Peyer's patch (tissue), 4 donors: ENCODE results near the gene STRADB. TPM values are rescaled to one million over a fixed set of nuclear protein-coding genes. Genes with fewer than 3 reads are reported as not detected.
A peak's percentile ranks its signal among the peaks of the same experiment; 100 is the strongest.

ENCODE experiments used
- DNase-seq, 3 donors: peaks; one replicate each; pipeline ENCODE4 v3.0.0-alpha.2; 2017 to 2019
- H3K27ac ChIP-seq, 4 donors: fragments of 200-600 bp; sonication (generic); one replicate each; pipeline ENCODE4 v1.5.1; 2016 to 2019
- H3K27me3 ChIP-seq, 2 donors: fragments of 200-600 bp; sonication (generic); one replicate each; pipeline ENCODE4 v1.5.1; 2019
- H3K36me3 ChIP-seq, 3 donors: fragments of 200-600 bp; sonication (generic); one replicate each; pipeline ENCODE4 v1.5.1; 2016 to 2019
- H3K4me1 ChIP-seq, 4 donors: fragments of 200-600 bp; sonication (generic); one replicate each; pipeline ENCODE4 v1.5.1; 2016 to 2019
- H3K4me3 ChIP-seq, 4 donors: fragments of 200-600 bp; sonication (generic); 1 replicate in 3 of 4; 2 replicates in 1 of 4; pipeline ENCODE4 v1.5.1; 2016 to 2019; ENCODE audit warnings: mild to moderate bottlenecking in 1 of 4
- H3K9me3 ChIP-seq, 4 donors: fragments of 200-600 bp; sonication (generic); one replicate each; pipeline ENCODE4 v1.5.1; 2016 to 2019; ENCODE audit warnings: mild to moderate bottlenecking in 1 of 4
- CTCF ChIP-seq, 6 experiments: fragments of 450-650 bp in 4 of 6; fragments of 200-600 bp in 2 of 6; sonication (generic) in 1 of 6; IDR thresholded peaks; one replicate each; pipeline ENCODE4 v1.5.1; 2017 to 2019; ENCODE audit warnings: antibody characterized with exemption in 6 of 6, mild to moderate bottlenecking in 3 of 6, moderate library complexity in 1 of 6
- POLR2A ChIP-seq, 2 donors: fragments of 450-650 bp; IDR thresholded peaks; one replicate each; pipeline ENCODE4 v1.5.1; 2017; ENCODE audit warnings: antibody characterized with exemption in 2 of 2, mild to moderate bottlenecking in 2 of 2, moderate library complexity in 2 of 2
- total RNA-seq, 4 donors: library from RNA; depleted of rRNA; stranded (reverse); fragments of >200 nt; gene quantifications; one replicate each; pipeline ENCODE4 v1.1.0, GENCODE V29; 2016

STRADB gene
- 100 to 1,000 TPM in 2 of 4 donors, 10 to 100 TPM in 2; 21.5 to 137 (median 109) TPM for total RNA-seq

- DNase-seq, result peak; percentile 93 to 98 (median 95)
- peak within 1 kb of the TSS; percentile 78 to 95 (median 93) for H3K27ac ChIP-seq
- H3K4me3 ChIP-seq, result peak within 1 kb of the TSS; percentile 57 to 98 (median 84)
- H3K4me1 ChIP-seq, result peaks cover 0 to 43% (median 8%) of the 10 kb centered on the region in 4 donors
- no peaks in the 10 kb centered on the region for H3K9me3 ChIP-seq
- TF ChIP-seq POLR2A (IDR thresholded peaks at IDR 0.05) (peak; percentile 78 to 85), CTCF (IDR thresholded peaks at IDR 0.05) (peak in 5 of 6 experiments; percentile 1 to 53 (median 44))
- H3K36me3 ChIP-seq, result peaks cover 0 to 4% (median 0%) of the 10 kb centered on the region in 3 donors
- no peaks in the 10 kb centered on the region for H3K27me3 ChIP-seq
Measured at GRCh38 chr2:201451292-201452057, at the start of gene STRADB, which contains the start of gene TRAK2. TSS of gene STRADB (plus strand) at chr2:201451740. CDS start at chr2:201454841, 3,101 bp downstream. TSS of gene TRAK2 (minus strand) at chr2:201451458. CDS start at chr2:201420507, 30,951 bp downstream.

- Histone ChIP-seq H3K4me3 (no peak overlapping the region), H3K4me1 (peaks cover 0 to 45% (median 1%) of the 10 kb centered on the region in 4 donors), H3K27ac (no peak overlapping the region), H3K9me3 (no peaks in the 10 kb centered on the region), H3K36me3 (peaks cover 0 to 8% (median 0%) of the 10 kb centered on the region in 3 donors), H3K27me3 (no peaks in the 10 kb centered on the region)
- no peak for DNase-seq
- TF ChIP-seq CTCF (IDR thresholded peaks at IDR 0.05) (no peak), POLR2A (IDR thresholded peaks at IDR 0.05) (no peak)
Measured at GRCh38 chr2:201401815-201402214, 49.7 kb upstream of the STRADB start.

- no peak for DNase-seq
- Histone ChIP-seq H3K4me3 (no peak overlapping the region), H3K27ac (no peak overlapping the region), H3K36me3 (no peaks in the 10 kb centered on the region), H3K9me3 (no peaks in the 10 kb centered on the region), H3K27me3 (no peaks in the 10 kb centered on the region), H3K4me1 (peaks cover 0 to 45% (median 1%) of the 10 kb centered on the region in 4 donors)
- no peak for TF ChIP-seq POLR2A (IDR thresholded peaks at IDR 0.05)
- no peak for TF ChIP-seq CTCF (IDR thresholded peaks at IDR 0.05)
Measured at GRCh38 chr2:201402651-201403562, 48.6 kb upstream of the STRADB start.

- Histone ChIP-seq H3K27ac (no peak overlapping the region), H3K36me3 (no peaks in the 10 kb centered on the region), H3K9me3 (no peaks in the 10 kb centered on the region), H3K27me3 (no peaks in the 10 kb centered on the region), H3K4me1 (peaks cover 0 to 45% (median 1%) of the 10 kb centered on the region in 4 donors), H3K4me3 (no peak overlapping the region)
- no peak for DNase-seq
- TF ChIP-seq POLR2A (IDR thresholded peaks at IDR 0.05) (no peak), CTCF (IDR thresholded peaks at IDR 0.05) (no peak)
Measured at GRCh38 chr2:201403880-201404279, 47.7 kb upstream of the STRADB start.

GRCh38 chr2:201404699-201405280, 46.8 kb upstream of the STRADB start:
- H3K4me1 ChIP-seq, result peaks cover 0 to 45% (median 1%) of the 10 kb centered on the region in 4 donors
- peak overlapping the region in 1 of 4 donors; percentile 2 for H3K27ac ChIP-seq
- H3K27me3 ChIP-seq, result no peaks in the 10 kb centered on the region
- no peak overlapping the region for H3K4me3 ChIP-seq
- no peaks in the 10 kb centered on the region for H3K9me3 ChIP-seq
- TF ChIP-seq POLR2A (IDR thresholded peaks at IDR 0.05) (no peak), CTCF (IDR thresholded peaks at IDR 0.05) (no peak)
- no peak for DNase-seq
- no peaks in the 10 kb centered on the region for H3K36me3 ChIP-seq
